ENCODE results near the gene DCC.

The DCC gene

GRCh38 chr18:52408800-52409302 is 68.9 kb downstream of the DCC start:
- DNase-seq (ENCODE audit: low read depth), result no peak
- TF ChIP-seq, protein P1, sequence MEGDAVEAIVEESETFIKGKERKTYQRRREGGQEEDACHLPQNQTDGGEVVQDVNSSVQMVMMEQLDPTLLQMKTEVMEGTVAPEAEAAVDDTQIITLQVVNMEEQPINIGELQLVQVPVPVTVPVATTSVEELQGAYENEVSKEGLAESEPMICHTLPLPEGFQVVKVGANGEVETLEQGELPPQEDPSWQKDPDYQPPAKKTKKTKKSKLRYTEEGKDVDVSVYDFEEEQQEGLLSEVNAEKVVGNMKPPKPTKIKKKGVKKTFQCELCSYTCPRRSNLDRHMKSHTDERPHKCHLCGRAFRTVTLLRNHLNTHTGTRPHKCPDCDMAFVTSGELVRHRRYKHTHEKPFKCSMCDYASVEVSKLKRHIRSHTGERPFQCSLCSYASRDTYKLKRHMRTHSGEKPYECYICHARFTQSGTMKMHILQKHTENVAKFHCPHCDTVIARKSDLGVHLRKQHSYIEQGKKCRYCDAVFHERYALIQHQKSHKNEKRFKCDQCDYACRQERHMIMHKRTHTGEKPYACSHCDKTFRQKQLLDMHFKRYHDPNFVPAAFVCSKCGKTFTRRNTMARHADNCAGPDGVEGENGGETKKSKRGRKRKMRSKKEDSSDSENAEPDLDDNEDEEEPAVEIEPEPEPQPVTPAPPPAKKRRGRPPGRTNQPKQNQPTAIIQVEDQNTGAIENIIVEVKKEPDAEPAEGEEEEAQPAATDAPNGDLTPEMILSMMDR (IDR thresholded peaks at IDR 0.05; ENCODE audit: control insufficient read depth, insufficient read depth, low read depth, low read length, missing control alignments), result no peak
- no peak overlapping the region for H3K4me3 ChIP-seq (ENCODE audit: control insufficient read depth, low read depth, low read length)

DNA sequence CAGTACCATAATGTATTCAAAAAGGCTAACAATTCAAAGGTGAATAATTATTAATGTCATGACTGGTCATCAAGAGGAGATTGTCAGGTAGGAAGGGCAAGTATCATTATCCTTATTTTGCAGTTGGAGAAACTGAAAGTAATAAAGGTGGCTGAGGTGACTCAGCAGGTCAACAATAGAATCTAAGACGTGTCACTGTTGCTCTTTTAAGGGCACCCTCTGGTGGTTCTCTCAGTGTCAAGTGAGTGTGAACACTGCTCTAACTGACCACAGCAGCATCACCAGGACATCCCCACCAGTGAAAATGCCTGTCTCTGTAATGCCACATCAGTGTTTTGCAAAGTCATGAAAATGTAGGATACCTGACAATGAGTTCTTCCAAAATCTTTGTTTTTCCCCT is 69.7 kb downstream of the DCC start:
- TF ChIP-seq, protein P1 (IDR thresholded peaks at IDR 0.05; ENCODE audit: control insufficient read depth, insufficient read depth, low read depth, low read length, missing control alignments), result no peak
- DNase-seq (ENCODE audit: low read depth), result no peak
- no peak overlapping the region for H3K4me3 ChIP-seq (ENCODE audit: control insufficient read depth, low read depth, low read length)

- TF ChIP-seq, protein P1 (IDR thresholded peaks at IDR 0.05; ENCODE audit: control insufficient read depth, insufficient read depth, low read depth, low read length, missing control alignments), result no peak
- DNase-seq (ENCODE audit: low read depth), result no peak
- H3K4me3 ChIP-seq (ENCODE audit: control insufficient read depth, low read depth, low read length), result no peak overlapping the region
Observed at GRCh38 chr18:52415131-52415530, 75.1 kb downstream of the DCC start.

DNA sequence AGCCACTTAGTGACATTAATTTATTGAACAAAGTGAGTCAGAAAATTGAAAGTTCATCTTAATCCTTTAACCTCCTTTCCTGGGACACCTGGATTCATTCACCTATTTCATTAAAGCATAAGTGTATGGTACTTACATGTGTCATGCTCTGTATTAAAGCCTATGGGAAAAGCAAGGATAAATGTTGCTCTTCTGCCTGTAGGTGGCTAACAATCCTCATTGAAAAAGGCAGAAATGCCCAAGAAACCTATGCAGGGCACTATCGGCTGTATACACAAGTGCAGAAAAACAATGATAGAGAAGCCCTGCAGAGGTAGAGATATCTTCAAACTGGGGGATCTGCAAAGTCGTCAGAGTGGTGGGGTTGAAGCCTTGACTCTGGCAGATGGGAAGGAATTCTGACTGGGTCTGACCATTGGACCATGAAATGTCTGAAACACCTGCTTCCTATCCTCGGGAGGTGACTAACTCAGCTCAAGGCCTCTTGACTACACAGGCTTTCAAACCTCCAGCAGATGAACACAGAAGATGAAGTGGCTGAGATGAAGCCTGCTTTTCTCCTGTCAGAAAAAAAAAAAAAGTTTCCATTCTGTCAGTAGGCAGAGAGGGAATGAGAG is 83.1 kb downstream of the DCC start:
- no peak for DNase-seq (ENCODE audit: low read depth)
- H3K4me3 ChIP-seq (ENCODE audit: control insufficient read depth, low read depth, low read length), result no peak overlapping the region
- TF ChIP-seq, protein P1 (IDR thresholded peaks at IDR 0.05; ENCODE audit: control insufficient read depth, insufficient read depth, low read depth, low read length, missing control alignments), result no peak

GRCh38 chr18:52426041-52426440 is 86.0 kb downstream of the DCC start:
- H3K4me3 ChIP-seq (ENCODE audit: control insufficient read depth, low read depth, low read length), result no peak overlapping the region
- TF ChIP-seq, protein P1 (IDR thresholded peaks at IDR 0.05; ENCODE audit: control insufficient read depth, insufficient read depth, low read depth, low read length, missing control alignments), result no peak
- DNase-seq (ENCODE audit: low read depth), result no peak

DNA sequence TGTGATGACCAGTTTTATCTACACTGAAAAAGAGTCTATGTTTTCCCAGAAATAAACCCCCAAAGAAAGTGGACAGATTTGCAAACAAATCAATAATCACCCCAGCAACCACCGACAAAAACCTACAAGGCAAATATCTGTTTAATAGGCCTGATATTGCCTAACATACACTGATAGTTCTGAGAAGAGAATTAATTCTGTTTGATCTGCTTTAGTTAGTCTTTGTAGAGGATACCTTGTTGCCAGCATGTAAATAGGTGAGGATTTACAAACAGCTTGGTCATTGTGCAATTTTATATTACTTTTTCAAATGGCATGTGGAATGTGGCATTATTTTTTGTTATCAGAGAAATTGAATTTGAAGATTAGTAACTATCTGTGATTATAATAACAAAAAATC is 86.5 kb downstream of the DCC start:
- DNase-seq (ENCODE audit: low read depth), result no peak
- H3K4me3 ChIP-seq (ENCODE audit: control insufficient read depth, low read depth, low read length), result no peak overlapping the region
- TF ChIP-seq, protein P1 (IDR thresholded peaks at IDR 0.05; ENCODE audit: control insufficient read depth, insufficient read depth, low read depth, low read length, missing control alignments), result no peak
